SW480 (cell line): Measurements from ENCODE around the gene RADIL.

ENCODE experiments used
- DNase-seq: peaks from one replicate; pipeline ENCODE4 v3.0.0-alpha.2; 2016; ENCODE audit warnings: low spot score

RADIL gene

DNA sequence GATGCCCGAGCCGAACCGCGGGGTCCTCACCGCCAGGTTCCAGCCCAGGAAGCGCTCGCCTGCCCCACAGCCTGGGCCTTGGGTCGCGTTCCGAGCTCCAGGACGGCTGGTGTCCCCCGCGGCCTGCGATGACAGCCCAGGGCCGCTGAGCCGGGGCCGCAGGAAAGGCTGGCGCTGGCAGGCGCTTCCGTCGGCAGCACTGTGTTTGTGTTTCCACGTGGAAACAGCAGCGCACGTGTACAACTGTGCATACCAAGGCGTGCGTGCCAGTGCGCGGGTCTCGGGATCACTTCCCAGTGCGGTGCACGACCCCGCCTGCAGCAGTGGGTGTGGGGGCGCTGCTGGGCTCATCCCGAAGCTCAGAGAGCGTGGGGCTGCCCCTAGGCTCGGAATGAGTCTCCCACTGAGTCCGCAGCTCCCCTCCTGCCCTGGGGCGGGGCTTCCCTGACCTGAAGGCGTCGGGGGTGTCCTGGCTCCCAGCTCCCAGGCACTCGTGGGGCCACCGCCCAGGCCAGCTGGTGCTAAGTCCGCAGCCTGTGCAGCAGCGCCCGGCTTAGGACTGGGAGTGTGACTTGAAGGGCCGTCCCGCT, 90.9 kb downstream of the RADIL start:
- DNase-seq, result no peak

GRCh38 chr7:4791738-4792536, 91.6 kb downstream of the RADIL start:
- DNase-seq, result no peak

GRCh38 chr7:4791101-4791737, 92.3 kb downstream of the RADIL start:
- no peak for DNase-seq

GRCh38 chr7:4790516-4790991, 93.0 kb downstream of the RADIL start:
- DNase-seq, result no peak

- no peak for DNase-seq
Measured at GRCh38 chr7:4790078-4790465, 93.4 kb downstream of the RADIL start.

- no peak for DNase-seq
Measured at GRCh38 chr7:4789194-4790077, 94.1 kb downstream of the RADIL start.

GRCh38 chr7:4788627-4789189, 94.8 kb downstream of the RADIL start:
- DNase-seq, result no peak

DNA sequence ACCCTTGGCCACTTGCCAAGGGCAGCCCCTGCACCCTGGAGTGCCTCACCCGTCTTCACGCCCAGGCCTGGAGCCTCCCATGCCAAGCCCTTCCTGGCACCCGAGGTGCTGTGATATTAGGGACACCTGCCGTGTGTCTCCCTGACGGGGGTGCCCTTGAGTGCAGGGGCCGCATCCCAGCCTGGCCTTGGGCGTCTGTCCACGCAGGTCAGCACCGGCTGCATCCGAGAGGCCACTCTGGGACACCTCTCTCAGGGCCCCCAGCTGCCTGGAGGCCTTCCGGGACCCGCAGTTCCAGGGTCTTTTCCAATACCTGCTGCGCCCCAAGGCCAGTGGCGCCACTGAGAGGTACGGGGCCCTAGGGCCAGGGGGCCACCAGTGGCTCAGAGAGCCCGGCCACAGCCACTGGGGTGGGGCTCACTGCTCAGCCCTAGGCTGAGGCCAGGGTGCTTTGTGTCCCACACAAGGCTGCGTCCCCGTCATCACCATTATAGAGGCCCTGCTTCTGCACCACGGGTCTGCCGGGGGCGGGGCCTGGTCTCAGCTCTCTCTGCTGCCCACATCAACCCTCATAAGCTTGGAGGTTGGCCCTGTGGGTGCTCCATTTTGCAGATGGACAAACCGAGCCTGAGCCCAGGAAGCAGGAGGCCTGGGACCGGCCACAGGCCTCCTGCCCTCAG, 95.4 kb downstream of the RADIL start:
- DNase-seq, result no peak

GRCh38 chr7:4787541-4787940, 96.0 kb downstream of the RADIL start:
- DNase-seq, result no peak

GRCh38 chr7:4786015-4786414, 97.5 kb downstream of the RADIL start:
- DNase-seq, result no peak

- no peak for DNase-seq
Measured at GRCh38 chr7:4785371-4785770, 98.1 kb downstream of the RADIL start.

- no peak for DNase-seq
Measured at GRCh38 chr7:4784799-4785198, 98.7 kb downstream of the RADIL start.

- no peak for DNase-seq
Measured at GRCh38 chr7:4783762-4784351, 99.7 kb downstream of the RADIL start.

DNA sequence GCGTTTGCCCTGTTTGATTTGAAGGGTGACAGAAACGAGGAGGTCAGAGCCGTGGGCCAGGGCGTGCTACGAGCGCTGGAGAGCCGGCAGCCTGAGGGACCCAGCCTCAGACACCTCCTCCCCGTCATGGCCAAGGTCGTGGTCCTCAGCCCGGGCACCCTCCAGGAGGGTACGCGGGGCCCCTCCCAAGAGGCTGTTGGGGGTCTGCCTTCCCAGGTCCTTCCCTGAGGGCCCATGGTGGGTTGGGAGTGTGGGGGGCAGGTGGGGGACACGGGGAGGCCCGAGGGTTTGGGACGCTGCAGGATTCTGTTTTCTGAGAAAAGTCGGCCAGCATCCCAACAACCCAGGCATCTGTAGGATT, 100.2 kb downstream of the RADIL start:
- no peak for DNase-seq

DNA sequence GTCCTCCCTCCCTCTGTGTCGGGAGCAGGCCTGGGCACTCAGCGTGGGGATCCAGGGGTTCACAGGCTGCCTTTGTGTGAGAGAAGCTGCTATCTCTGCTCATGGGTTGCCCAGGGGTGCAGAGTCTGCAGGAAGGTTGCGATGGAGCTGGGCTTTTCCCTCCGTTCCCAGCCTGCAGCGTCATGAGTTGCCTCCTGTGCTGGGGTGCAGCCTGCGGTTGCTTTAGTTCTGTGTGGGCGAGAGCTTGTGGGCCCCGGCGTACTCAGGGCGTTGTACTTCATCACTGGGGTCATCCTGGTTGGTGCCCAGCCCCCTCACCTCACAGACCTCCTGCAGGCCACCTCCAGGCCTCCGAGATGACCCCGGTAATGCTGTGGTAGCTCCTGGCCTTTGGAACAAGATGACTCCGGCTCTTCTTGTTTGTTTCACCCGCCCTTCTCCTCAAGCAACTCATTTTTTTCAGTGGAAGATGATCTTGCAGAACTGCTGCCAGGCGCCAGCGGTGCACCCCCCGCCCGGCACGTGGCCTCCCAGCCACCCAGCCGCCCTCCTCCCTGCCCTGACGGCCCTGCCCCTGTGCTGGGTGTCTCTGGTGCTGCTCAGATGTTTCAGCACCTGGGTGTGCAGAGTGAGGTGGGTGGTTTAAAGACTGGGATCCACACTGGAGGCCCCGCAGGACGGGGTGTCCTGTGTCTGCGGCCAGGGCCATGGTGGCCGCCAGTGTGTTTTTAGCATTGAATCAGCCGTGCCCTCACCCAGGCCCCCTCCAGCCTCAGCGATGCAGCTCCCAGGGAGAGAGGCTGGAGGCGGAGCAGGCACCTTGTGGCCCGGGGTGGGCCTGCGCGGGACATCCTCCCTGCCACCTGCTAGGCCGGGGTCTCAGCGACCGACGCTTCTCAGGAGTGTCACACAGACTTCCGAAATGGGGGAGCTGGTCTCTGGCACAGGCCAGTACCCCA, 100.9 kb downstream of the RADIL start:
- no peak for DNase-seq

DNA sequence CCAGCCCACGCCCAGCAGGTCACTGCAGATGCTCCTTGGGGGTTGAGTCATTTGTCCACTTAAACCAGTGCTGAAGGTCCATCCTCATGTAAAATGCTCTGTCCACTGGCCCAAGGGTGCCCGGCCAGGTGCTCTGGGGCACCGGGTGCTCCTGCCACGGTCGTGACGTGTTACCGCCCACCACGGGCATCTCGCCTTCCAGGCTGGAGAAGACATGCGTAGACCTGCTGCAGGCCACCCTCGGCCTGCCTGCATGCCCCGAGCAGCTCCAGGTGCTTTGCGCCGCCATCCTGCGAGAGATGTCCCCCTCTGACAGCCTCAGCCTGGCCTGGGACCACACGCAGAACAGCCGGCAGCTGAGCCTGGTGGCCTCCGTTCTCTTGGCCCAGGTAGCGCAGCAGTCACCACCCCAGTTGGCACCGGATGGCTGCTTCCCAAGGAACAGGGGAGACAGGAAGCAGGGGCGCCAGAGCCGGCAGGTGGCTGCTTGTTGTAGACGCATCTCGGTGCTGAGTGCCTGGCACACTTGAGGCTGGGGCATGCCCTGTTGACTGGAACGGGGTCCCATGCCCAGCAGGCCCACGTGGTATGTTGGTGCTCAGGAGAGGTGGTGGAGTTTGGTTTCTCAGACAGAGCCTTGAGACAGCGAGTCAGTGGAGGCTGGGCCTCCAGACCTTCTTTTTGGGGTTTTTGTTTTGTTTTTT, 102.0 kb downstream of the RADIL start:
- no peak for DNase-seq

- DNase-seq, result no peak
Measured at GRCh38 chr7:4779118-4779517, 104.4 kb downstream of the RADIL start.

- no peak for DNase-seq
Measured at GRCh38 chr7:4775848-4776623, 107.5 kb downstream of the RADIL start.
